NCI-H1436 (cell line): ENCODE results near the gene DPF1.
"Not testable (repeated sequence)": the region's sequence is repeated elsewhere in the genome, so short reads cannot be mapped to it uniquely, and the experiment has no call there.

ENCODE experiments used
- DNase-seq: peaks from one replicate; lab custom pipeline; 2025; lab: John Stamatoyannopoulos, UW

DPF1 gene

DNA sequence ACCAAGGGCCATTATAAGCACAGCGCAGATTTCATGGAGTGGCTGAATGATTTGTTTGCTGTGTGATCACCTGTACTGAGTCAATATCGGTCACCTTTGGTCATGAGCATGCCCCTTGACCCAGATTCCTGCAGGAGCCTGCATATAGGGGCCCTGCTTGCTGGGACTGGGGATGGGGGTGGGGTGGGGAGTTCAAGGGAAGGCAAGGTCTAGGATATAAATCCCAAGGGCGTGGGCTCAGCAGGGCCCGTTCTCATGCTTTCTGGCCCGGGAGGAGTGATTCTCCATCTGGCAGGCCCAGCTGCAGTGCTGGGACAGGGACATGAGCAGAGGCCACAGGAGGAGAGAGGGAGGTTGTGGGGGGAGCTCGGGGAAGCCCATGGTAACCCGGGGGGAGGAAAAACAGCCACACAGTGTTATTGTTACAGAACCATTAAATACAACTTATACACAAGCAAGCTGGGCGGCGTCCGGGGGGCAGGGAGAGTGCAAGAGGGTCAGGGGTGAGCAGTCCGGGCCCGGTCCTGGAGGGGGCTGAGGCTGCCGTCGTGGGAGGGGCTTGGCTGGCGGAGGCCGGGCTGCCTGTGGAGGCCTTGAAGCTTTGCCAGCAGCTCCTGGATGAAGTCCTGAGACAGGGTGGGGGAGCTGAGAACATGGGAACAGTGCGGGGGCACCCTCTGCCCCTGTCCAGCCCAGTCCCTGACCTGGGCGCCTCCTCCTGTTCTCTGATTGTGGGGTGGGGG, 27.0 kb upstream of the DPF1 start:
- DNase-seq, result peak; percentile 18

DNA sequence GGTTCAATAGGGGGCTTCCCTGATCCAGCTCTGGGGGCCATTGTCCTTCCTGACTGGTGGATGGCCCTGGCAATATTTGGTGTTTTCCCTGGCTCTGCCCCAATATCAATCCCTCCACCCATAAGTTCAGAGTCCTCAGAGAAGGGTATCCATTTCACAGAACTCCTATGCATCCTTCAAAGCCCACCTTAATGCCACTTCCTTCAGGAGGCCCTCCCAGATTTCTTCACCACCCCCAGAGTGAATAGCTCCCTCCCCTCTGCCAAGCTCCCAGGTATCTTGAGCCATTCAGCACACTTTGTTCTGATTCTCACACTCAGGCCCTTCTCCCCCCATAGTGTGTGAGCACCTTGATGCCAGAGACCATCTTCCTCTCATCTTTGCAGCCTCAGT, 26.4 kb upstream of the DPF1 start:
- DNase-seq, result no peak

DNA sequence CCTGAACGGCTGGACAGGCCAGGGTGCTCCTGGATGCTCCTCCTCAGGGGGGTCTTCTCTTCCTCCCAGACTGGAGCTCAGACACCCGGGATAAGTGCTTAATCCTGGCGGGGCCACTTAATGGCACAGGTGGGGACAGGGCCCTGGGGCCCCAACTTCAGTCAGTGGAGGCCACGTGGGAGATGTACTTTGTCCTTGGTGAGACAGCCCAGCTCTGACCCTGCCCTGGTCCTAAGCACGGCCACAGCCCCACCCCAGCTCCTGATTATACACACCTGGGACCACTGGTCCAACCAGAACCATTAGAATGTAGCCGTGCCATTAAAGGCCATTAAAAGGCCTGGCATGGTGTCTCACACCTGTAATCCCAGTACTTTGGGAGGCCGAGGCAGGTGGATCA, 24.4 kb upstream of the DPF1 start:
- no peak for DNase-seq

DNA sequence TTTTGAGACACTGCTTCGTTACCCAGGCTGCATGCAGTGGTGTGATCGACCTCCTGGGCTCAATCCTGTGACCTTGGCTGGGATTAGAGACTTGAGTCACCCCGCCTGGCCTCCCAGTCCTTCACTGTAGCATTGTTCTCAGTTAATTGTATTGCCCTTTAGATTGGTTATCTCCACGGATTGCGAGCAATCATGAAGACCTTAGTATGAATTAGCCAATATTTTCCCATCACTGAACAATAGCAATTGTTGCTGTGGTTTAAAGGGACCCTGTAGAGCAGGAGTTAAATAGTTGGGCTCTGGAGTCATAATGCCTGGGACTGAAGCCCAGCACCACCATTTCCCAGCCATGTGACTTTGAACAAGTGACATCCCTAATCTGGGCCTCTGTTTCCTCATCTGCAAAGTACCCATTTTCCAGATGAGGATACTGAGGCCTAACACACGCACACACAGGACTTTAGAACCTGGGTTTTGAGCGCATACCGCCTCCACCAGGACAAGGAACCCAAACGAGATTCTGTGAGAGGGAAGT, 23.8 kb upstream of the DPF1 start:
- DNase-seq, result no peak

DNA sequence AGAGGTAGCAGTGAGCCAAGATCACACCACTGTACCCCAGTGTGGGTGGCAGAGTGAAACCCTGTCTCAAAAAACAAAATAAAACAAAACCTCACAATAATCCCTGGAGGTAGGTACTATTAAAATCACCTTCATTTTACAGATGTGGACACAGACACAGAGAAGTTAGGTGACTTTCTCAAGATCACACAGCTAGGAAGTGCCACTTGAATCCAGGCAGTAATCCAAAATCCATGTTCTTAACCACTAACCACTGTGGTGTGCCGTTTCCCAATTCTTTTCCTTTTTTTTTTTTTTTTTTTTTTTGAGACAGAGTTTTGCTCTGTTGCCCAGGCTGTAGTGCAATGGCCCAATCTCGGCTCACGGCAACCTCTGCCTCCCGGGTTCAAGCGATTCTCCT, 23.1 kb upstream of the DPF1 start:
- no peak for DNase-seq

DNA sequence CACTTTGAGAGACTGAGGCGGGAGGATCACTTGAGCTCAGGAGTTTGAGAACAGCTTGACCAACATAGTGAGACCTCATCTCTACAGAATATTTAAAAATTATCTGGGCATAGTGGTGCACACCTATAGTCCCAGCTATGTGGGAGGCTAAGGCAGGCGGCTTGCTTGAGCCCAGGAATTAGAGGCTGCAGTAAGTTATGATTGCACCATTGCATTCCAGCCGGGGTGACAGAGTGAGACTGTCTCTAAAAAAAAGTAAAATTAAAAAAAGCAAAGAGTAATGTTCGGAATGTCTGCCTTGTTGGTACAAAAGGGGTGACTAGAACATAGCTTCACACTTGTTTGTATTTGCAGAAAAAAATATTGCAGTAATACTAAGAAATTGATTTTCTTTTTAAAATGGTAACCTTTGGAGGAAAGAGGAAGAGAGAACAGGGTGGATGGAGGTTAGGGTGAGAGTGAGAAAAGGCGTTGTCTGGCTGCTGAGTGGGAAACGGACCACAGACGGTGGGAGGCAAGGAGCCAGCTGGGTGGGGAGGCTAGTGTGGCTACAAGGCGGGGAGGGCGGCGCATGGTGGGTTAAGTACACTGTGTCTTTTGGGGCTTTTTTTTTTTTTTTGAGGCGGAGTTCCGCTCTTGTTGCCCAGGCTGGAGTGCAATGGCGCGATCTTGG, 21.9 kb upstream of the DPF1 start:
- no peak for DNase-seq

DNA sequence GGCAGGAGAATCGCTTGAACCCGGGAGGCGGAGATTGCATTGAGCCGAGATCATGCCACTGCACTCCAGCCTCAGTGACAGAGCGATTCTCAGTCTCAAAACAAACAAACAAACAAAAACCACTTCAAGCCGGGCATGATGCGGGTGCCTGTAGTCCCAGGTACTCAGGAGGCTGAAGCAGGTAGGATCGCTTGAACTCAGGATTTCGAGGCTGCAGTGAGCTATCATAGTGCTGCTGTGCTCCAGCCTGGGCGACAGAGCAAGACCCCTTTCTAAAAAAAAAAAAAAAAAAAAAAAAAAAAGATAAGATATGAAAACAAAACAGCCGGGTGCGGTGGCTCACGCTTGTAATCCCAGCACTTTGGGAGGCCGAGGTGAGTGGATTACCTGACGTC, 19.3 kb upstream of the DPF1 start:
- no peak for DNase-seq

DNA sequence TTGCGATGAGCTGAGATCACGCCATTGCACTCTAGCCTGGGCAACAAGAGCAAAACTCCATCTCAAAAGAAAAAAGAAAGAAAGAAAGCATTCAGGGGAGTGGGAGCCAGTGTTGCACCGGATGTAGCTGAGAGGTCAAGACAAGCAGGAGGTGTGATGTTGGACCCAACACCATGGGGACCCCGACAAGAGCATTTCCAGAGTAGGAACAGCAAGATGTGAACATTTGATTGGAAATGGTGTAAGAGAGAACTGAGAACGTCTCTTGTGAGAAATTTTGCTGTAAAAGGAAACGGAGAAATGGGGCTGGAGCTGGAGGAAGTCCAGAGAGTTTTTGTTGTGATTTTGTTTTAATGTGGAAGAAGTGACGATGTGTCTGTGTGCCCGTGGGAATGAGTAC, 15.8 kb upstream of the DPF1 start:
- no peak for DNase-seq

DNA sequence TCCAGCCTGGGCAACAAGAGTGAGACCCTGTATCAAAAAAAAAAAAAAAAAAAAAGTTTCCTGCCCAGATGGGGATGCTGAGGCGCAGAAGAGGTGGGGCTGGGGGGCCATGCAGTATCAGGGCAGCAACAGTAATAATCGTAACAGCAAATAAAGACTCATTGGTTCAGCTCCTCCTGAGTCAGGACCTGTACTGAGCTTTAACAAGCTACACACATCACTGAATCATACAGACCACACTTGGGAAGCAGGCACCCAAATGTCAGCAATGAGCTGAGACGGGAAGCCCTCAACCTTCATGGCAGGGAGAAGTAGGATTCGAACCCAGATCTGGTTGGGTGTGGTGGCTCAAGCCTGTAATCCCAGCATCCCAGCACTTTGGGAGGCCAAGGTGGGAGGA, 10.6 kb upstream of the DPF1 start:
- DNase-seq, result no peak

DNA sequence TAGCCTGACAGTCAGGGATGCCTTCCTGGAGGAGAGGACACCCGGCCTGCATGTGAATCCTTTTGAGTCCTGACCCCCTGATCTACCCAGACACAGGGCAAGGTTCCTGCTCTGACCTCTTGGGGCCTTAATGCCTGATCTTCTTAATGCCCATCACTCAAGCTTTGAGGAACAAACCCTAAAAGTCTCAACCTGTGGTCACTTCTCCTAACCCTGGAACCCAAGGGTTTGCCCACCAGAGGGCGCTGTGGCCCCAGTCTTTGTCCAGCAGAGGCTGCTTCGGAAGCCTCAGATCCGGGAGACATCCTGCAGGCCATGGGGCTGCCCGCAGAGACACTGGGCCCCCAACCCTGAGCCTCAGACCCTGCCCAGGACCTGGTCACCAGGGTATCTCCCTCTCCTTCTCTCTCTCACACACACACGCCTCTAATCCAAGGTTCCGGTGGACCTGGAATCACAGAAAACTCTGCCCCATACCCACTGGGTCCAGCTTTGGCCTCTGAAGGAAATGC, 9.8 kb upstream of the DPF1 start:
- DNase-seq, result peak; percentile 51

DNA sequence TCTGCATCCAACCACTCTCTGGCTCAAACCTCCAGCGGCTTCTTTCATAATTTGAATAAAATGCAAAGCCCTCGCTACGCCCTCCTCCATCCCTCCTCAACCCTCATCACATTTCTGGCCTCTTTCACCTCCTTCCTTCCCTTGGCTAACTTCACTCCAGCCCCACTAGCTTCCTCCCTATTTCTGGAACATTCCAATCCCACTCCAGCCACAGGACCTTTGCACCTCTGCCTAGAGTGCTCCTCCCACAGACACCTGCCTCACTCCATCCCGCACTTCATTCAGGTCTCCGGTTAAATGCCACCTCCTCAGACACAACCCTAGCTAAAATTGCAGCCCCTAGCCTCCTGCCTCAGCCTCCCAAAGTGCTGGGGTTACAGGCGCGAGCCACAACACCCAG, 7.9 kb upstream of the DPF1 start:
- DNase-seq, result no peak

DNA sequence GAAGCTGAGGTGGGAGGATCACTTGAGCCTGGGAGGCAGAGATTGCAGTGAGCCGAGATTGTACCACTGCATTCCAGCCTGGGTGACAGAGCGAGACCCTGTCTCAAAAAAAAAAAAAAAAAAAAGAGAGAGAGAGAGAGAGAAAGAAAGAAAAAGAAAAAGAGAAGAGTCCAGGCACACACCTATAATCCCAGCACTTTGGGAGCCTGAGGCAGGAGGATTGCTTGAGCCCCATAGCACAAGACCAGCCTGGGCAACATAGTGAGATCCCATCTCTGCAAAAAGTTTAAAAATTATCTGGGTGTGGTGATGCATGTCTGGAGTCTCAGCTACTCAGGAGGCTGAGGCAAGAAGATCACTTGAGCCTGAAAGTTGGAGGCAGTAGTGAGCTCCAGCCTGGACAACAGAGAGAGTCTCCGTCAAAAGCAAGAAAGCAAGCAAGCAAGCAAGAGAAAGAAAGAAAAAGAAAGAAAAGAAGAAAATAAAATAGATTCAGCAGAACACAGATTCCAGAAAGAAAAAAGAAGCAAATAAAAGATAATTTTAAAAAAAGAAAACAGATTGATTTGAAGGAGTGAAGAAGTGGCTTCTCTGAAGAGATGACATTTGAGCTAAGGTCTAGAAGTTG, 6.6 kb upstream of the DPF1 start:
- not testable (repeated sequence) for DNase-seq

DNA sequence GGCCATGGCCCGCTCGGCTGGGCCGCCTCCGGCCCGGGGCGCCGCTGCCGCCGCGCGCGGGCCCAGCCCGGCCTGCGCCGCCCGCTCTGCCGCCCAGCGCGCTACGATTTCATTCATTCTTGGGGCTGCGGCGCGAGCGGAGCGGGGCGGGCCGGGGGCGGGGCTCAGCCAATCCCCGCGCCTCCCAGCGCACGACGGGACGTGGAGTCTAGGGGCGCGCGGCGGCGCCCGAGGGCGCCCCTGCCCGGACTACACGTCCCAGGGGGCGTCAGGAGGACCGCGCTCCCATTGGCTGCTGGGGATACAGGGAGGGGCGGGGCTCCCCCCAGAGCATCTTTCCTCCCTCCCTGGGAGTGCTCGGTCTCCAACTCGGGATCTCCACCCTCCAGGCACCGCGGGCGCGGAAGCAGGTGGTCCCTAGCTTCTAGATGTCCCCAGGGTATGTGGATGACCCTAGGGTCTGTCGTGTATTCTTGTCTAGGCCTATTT, 5.6 kb upstream of the DPF1 start:
- DNase-seq, result peak; percentile 92

DNA sequence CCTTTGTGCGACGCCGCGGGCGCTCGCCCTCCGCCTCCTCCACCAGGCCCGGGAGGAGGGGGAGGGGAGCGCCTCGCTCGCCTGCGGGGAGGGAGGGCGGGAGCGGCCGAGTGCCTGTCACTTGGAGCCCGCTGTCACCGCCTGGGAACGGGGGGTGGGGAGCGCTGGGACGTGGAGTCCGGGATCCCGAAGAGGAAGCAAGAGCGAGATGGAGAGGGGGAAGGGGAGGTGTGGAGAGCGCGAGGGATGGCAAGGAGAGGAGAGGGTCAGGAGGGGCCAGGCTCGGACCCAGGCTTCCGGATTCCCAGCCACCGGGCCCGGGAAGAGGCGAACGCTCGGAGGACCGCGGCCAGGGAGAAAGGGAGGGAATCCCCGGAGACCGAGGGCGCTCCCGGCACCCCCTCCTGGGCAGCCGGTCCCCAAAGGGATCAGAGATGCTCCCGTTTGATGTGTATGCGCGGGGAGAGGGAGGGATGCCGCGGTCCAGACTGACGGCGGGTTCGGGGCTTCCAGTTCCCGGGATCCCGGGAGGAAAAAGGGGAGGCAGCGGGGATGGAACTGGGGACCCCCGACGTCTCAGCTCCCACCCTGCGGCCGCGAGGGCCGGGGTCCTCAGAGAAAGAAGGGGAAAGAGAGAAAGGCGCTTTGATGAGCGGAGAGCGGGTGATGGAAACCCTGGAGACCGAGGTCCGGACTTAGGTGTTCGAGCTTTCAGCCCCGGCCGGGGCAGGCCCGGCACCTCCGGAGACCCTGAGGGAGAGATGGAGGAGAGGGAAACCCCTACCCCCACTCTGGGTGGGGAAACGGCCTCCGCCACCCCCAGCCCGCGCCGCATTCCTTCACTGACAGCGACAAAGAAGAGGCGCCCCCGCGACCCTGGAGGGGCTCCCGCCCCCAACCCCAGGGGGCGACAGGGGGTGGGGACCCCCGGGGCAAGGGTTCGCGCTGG, 4.7 kb upstream of the DPF1 start:
- DNase-seq, result peak; percentile 35

DNA sequence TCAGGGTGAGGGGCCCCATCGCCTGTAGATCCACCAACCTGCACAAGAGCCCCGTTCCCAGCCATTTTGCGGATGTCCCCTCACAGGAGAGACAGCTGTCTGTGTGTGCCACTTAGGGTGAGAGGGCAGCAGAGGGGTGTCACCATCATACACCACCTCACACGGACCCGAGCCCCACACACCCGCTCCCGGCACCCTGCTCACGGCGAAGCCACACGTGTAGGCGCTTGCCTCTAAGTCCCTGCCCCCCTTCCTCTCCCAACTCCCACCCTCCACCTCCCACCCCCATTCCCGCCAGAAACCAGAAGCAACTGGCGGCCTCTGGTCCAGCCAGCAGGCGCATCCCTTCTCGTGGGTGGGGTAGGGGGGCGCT, 4.0 kb upstream of the DPF1 start:
- DNase-seq, result no peak

DNA sequence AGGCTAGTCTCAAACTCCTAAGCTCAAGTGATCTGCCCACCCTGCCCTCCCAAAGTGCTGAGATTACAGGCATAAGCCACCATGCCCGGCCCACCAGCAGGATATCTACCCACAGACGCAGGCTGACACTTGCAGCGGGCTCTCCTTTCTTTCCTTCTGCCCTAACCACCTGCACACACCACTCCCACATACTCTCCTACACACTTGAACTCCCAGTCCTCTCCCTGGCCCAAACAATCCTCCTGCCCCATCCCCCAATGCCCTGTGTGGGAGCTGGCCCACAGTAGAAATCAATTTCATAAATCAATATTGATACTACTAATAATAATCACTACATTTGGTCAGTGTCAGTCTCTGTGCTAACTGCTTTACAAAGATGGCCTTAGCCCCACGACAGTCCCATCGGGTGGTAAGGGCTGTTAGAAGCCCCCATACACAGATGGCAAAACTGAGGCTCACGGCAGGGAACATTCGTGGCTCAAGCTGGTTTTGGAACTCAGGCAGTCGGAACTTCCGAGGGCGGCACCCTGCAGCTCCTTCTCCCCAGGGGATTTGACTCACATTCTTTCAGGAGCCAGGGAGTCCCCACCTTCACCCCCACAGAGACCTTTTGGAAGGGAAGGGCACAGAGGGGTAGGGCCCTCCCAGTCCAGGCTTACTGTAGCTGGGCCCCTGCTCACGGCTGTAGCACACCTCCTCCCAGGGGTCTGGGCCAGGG, 3.4 kb upstream of the DPF1 start:
- no peak for DNase-seq

DNA sequence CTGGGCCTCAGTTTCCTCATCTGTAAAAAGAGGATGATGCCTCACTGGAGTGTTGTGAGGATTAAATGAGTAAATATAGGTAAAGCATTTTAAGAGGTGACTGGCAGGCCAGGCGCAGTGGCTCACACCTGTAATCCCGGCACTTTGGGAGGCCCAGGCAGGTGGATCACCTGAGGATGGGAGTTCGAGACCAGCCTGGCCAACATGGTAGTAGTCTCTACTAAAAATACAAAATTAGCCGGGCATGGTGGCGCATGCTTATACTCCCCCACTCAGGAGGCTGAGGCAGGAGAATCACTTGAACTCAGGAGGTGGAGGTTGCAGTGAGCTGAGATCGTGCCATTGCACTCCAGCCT, 819 bp upstream of the DPF1 start:
- DNase-seq, result not testable (repeated sequence)

DNA sequence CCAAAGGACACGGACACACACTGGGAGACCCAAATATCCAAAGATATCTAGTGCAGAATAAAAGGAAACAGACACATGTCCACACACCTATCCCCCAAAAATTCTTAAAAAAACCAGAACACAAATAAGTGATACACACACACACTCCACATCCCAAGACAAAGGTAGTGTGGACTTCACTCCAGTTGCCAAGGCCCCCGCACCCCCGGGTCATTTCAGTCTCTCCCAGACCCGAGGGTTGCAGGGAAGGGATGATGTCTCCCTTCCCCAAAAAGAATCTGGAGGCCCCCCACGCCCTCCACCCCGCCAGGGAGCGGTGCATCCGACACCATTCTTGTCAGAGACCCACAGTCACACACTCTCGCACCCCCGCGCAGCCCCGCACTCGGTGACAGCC, 407 bp downstream of the DPF1 start:
- no peak for DNase-seq

DNA sequence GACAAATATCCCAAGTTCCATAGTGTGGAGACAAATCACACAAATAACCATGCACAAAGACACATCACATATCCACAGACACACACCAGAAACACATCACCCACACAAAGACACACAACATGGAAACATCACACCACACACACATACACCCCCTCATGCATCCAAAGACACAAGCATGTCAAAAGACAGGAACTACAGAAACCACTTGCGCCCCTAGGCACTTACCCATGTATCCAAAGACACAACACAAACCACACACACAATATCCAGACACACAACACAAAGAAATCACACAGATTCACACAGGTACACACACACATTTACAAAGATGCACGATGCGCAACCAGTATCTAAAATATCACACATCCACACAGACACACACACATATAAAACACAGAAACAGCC, 901 bp downstream of the DPF1 start:
- DNase-seq, result no peak

DNA sequence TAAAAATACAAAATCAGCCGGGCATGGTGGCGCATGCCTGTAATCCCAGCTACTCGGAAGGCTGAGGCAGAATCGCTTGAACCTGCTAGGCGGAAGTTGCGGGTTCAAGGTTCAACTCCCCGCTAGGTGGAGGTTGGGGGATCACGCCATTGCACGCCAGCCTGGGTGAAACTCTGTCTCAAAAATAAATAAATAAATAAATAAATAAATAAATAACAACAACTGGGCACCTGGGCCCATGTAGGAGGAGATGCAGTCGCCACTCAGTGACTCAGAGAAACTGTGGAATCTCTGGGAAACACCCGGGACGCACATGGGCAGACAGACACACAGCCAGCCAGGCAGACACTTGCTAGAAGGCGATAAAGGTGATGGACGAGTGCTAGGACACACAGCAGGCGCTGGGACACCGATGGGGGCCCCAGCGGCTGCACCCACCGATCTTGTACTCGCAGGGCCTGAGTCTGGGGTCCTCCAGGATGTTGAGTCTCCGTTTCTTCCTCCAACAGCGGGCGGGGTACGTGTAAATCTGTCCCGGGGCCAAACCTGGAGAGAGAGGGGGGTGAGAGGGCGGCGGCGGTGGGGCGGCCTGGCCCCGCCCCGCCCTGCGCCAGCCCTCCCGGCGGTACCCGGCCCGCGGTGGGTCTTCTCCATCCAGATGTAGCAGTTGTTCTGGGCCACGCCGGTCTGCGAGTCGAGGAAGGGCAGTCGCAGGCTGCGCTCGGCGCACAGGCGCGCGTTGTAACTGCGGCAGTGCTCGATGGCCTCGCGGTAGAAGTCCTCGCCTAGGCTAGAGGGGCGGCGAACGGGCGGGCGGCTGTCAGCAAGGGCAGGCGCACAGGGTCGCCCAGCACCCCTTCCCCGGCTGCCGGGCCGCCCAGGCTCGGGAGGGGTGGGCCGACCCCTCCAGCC, 1.8 kb downstream of the DPF1 start:
- DNase-seq, result no peak
